Measurements from ENCODE around the gene GDF3.
A peak's percentile ranks its signal among the peaks of the same experiment; 100 is the strongest.
"Not testable (repeated sequence)": the region's sequence is repeated elsewhere in the genome, so short reads cannot be mapped to it uniquely, and the experiment has no call there.

GDF3 gene

DNA sequence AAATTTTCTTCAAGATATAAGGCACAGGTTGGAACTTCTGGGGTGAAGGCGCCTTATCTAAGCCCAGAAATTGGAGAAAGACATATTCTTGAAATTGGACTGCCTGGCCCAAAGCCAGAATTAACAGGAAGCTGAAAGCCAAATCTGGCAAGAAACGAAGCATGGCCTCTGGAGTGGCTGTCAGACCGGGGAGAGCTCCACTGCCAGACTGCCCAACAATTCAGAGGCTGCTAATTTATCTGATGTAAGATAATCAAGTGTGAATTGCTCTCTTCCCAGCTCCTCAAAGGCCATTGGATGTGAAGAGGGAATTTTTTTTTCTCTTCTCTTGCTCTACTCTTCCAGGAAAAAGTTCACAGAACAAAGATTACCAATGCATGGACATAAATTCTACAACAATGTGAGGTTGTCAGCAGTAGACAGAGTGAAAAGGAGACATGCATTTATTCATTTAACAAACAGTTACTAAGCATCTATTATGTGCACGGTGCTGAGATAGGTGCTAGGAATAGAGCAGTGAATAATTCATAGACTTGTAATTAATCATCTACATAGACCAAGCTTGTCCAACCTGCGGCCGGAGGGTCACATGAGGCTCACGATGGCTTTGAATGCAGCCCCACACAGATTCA is at the start of gene GDF3:
GDF3 (minus strand) TSS at position 210 of the 632 bp plus-strand sequence; CDS start at position 163, 47 bp downstream.
- DNase-seq (ENCODE audit: low spot score) = peak; percentile 31

DNA sequence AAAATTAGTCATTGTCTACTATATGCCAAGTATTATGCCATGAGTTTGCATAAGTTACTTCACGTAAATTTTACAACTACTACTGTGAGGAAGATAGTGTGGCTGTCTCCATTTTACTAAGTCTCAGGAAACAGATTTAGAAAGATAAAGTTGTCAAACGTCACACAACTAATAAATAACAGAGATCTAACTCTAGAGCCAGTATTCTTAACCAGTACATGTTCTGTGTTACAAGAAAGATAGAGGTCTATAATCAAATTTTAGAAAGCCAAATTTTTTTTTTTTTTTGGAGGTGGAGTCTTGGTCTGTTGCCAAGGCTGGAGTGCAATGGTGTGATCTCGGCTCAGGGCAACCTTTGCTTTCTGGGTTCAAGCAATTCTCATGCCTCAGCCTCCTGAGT is 37.4 kb upstream of the GDF3 start:
- DNase-seq (ENCODE audit: low spot score) = no peak

DNA sequence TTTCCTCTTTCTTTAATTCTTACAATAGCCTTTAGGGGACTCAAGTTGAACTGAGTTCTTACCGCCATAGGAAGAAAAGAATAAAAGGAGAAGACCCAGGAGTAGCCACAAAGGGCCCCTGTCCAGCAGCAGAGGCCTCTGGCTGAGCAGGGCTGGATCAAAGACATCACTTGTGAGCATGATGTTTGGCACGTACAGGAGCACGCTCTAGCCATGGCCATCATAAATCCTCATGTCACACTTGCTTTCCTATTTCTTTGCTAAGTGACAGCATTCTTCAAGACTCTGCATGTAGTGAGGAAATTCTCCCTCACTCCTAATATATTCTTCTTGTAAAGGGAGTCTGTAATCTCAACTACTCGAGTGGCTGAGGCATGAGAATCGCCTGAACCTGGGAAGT is 35.9 kb upstream of the GDF3 start:
- DNase-seq (ENCODE audit: low spot score) = no peak

DNA sequence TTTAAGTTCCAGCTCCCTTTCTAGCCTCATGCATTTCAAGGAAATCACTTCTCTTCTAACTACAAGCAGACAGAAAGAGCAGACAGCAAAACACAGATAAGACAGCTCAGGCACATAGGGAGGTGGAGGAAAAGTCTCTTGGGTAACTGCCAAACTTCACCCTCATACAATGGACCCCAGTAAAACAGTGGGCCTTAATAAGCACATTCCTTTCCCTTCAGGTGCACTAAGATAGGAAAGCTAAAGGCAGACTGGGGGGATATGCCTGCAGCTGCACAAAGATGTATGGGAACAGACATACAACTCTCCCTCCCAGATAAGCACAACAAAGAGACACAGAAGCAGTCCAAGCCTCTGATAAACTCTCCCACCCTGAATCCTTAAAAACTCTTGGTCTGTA is 35.4 kb upstream of the GDF3 start:
- not testable (repeated sequence) for DNase-seq (ENCODE audit: low spot score)

DNA sequence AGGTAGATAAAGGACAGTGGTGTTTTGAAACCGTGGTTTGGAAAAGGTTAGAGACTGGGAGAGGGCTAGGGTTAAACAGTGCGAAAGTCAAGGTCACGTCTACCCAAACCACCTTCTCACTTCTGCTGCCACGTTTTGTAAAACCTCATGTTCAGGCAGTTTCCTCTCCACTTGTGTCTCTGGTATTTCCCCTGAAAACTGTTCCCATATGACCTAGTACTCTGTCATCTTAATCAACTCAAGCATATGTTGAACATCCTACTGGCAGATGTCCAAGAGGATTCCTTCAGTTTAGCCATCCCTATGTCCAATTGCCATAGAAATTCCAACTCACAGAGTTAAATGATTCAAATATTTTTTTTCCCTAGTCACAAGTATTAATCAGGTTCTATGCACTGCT is 34.2 kb upstream of the GDF3 start:
- no peak for DNase-seq (ENCODE audit: low spot score)

DNA sequence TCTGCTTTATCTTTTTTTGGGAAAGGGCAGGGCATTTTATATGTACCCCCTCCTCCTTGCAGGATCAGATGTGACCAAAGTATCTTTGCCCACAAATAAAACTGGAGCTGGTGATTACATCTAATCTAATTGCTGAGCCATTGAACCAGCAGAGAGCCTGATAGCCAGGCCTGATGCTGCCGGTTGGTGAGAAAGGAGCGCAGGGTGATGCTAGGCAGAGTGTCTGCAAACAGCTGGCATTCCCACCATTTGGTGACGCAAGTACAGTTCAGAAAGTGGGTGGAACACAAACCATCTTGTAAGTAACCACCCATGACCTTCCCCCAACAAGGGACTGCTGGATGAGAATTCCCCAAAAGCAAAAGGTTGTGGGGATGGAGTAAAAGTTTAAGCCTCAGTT is 28.4 kb upstream of the GDF3 start:
- no peak for DNase-seq (ENCODE audit: low spot score)

DNA sequence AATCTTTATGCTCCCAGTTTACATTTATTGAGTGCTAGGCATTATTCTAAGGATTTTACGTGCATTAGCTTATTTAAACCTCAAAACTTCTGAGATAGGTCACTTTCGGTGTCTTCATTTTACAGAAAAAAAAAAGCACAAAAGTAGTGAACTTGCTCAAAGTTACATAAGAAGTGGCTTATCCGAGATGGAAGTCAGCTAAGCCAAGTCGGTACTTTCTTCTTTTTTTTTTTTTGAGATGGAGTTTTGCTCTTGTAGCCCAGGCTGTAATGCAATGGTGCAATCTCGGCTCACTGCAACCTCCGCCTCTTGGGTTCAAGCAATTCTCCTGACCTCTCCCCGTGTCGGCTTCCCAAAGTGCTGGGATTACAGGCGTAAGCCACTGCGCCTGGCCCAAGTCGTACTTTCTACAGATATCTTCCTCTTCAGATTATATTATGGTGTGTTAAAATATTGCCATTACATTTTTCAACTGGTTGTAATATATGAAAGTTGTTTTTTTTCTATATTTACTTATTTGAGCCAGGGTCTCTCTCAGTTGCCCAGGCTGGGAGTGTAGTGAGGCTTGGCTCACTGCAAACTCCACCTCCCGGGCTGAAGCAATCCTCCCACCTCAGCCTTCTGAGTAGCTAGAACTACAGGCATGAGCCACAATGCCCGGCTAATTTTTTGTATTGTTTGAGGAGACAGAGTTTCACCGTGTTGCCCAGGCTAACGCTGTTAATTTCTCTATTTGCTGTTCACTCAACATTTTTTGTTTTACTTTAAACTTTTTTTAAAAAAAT is 24.6 kb upstream of the GDF3 start:
- no peak for DNase-seq (ENCODE audit: low spot score)

DNA sequence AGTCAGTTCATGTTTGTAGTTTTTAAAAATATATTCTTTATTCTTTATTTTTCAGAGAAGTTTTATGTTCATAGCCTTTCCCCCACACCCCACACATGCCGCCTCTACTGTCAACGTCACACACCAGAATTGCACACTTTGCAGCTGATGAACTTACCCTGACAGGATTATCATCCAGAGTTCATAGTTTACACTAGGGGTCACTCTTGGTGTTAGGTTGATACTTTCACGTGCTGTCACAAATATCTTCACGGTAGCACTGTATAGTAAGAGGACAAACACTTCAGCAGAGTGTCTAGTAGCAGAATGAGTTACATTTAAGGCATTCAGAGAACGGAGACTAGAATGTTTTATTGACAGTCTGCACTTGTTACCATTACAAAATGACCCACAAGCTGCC is 20.8 kb upstream of the GDF3 start:
- DNase-seq (ENCODE audit: low spot score) = peak; percentile 25

DNA sequence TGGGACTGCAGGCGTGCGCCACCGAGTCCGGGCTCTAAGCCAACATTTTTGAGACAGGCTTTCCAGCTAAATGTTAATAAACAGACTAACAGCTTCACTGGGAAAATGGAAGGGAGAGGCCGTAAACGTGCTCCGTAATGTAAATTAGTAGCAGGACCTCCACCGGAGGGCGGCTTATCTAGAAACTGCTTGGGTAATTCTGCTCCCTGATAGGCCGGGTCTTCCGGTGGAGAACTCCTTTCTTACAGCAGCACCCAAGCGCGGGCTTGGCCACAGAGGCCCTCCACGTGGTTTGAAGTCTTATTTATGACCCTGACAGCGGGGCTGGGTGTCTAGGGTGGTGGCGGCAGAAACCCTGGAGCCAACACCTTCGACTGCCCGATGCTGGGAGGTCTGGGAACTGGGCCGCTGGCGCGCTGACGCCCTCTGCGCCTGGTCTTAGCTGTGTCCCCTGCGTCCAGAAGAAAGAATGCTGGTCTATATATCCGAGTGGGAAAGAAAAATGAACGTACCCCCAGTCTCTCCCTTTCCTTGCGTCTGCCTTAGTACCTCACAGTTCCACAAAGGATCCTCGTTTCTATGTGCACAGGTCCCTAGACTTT is 17.4 kb upstream of the GDF3 start:
- no peak for DNase-seq (ENCODE audit: low spot score)

DNA sequence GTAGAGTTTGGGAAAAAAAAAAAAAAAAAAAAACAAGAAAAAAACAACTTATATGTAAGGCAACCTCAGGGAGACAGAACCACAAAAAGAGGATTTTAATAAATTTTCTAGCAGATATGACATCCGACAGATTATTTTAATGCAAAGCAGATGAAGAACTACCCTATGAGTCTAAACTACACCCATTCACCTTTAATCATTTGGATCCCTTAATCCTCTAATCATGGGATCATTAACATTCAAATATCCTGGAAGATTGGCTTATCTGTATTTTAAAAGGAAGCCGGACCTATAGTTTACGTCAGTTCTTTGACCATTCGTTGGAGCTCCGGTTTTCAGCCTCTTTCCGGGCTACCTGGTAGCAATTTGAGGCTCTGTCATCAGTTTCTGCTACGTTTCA is 15.6 kb upstream of the GDF3 start, which contains the start of gene DPPA3:
DPPA3 (plus strand) TSS at position 301 of the 400 bp plus-strand sequence. CDS start 138 bp downstream, outside the sequence.
- DNase-seq (ENCODE audit: low spot score) = no peak

DNA sequence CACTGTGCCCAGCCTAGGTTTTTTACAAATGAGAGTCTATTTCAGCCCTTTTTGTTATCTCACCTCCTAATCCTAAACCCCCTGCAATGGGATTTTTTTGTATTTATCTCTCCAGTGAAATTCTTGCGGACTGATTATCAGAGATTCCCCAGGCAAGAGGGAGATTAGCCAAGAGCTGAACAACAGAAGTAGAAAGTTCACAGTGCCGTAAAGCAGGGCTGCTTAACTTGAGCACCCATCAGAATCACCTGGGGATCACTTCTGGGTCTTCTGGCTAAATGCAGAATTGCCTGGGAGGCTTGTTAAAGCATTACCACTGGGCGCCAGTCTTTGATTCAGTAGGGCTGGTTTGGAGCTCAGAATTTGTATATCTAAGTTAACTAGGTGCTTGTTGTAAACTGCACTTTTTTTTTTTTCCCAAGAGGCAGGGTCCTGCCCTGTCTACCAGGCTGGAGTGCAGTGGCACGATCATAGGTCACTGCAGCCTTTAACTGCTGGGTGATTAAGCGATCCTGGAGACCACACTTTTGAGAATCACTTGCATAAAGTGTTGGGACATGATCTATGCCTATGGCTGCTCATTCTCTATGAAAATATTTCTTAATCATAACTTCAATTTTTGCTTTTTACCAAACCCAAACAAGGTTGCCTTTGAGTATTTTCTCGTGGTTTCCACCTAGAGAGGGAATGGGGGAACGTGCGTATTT is 14.5 kb upstream of the GDF3 start:
- DNase-seq (ENCODE audit: low spot score) = no peak

DNA sequence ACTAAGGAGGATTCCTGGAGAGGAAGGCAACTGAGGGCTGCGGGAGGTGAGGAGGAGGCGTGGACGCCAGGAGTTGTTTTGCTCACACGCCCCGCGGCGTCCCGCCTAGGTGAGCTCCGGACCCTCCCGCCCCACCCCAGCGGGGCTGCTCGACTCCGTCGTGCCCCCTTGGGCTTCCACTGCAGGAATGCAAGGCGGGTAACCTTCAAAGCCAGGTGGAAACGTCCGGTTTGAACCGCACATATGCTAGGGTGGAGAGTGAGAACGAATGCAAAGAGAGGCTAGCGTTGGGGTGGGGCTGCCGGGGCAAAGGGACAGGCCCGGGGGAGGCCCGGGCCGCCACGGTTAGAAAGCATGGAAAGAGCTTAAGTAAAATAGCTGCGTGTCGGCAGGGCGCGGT is 10.3 kb upstream of the GDF3 start:
- DNase-seq (ENCODE audit: low spot score) = no peak

DNA sequence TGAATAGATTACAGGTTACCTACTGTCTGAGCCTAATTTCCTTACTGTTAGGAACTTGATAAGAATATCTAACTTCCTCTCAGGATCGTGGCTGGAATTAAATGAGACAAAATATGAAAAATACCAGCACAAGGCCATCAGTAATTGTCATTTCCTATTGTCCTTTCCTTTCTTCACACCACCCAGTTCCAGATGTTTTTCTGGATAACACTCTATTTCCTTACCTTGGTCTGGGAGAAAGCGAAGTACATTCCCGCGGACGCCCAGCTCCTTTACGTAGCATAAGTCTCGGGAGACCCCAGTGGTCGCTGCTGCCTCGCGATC is 376 bp downstream of the GDF3 start:
- no peak for DNase-seq (ENCODE audit: low spot score)

DNA sequence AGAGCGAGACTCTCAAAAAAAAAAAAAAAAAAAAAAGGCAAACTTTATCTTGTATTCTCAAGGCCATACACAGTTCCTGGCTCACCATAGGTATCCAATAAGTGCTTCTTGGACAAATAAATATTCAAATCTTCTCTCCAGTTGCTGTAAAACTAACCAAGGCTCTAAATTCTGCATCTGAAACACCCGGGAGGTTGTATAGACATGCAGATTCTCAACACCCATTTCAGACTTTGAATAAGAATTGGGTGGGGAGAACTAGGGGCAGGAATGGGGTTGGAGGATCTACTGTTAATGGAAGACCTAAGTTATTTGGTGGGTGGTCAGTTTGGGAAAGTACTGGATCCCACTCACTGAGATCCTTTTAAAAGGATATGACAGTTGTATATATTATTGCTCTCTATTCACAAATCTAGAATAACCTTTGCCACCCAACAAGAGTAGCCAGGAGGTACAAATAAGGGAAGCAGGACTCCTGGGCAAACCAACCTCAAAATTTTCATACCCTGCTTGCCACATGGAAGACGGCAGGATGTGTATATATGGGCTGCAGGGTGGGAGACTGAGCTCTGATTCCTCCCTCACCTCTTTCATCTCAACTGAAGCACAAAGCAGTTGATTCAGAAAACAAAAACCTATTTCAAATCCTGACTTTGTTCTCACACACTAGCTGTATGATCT is 879 bp downstream of the GDF3 start:
- DNase-seq (ENCODE audit: low spot score) = no peak

DNA sequence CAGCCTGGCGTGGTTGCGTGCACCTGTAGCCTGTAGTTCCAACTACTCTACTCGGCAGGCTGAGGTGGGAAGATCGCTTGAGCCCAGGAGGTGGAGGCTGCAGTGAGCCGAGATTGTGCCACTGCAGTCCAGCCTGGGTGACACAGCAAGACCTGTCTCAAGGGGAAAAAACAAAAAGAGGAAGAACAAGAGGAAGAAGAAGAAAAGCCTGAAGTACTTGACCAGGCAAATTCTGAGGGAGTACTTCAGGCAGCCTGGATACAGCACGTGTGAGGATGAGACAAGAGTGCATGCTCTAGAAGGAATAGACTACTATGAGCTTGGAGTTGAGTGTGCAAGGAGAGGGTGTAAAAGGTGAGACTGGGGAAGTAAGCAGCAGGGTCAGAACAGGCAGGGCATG is 1.8 kb downstream of the GDF3 start:
- no peak for DNase-seq (ENCODE audit: low spot score)

DNA sequence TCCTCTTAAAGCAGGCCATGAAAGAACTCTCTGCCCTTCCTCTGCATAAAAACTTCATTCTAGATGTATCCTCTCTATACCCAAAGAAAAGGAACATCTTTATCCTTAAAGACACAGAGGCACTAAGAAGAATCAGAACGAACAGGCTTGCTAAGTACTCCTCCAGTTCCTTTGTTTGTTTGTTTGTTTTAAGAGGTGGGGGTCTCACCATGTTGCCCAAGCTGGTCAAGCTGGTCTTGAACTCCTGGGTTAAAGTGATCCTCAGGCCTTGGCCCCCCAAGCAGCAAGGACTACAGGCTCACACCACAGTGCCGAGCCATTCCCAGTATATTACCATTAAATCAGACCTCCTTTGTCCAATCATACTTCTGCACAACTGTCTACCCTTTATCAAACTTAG is 14.0 kb downstream of the GDF3 start:
- DNase-seq (ENCODE audit: low spot score) = no peak

DNA sequence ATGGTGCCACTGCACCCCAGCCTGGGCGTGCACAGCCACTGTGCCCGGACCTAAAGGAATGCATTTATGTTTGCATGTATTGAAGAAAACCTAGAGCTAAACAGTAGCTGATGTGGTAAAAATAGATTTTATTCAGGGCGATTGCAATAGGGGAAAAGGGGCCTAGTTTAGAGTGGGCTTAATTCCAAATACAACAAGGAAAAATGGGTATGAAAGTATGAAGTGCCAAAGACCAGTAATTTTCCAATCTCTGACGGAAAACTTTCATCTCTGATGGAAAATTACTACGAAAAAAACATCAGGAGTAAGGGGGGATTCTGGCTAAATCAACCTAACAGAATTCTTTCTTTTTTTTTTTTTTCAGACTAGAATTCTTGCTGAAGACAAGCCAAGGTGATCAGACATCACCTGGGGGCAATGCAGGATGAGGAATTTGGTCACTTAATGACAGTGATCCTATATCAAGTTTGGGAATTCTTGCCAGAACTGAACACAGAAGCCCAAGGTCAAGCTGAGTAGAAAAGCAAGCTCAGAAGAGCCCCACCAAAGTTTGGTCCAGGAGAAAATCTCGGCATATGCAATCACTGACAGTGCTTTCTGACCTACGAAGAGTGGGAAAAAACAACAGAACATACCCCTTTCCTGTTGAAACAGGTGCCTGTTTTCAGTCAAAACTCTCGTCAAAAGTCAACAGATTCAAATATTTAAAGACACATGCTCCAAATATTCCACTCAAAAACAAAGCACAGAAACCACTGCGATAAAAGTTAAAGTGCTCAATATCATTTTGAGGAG is 16.1 kb downstream of the GDF3 start:
- DNase-seq (ENCODE audit: low spot score) = no peak

DNA sequence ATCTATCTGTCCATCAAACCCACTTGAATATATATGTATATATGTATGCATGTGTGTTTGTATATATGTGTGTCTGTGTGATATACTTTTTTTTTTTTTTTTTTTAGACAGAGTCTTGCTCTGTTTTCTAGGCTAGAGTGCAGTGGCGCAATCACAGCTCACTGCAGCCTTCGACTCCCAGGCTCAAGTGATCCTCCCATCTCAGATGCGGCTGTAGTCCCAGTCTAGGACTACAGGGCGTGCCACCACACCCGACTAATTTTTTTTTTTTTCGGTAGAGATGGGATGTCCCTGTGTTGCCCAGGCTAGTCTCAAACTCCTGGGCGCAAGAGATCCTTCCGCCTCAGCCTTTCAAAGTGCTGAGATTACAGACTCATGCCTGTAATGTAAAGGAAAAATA is 16.8 kb downstream of the GDF3 start:
- DNase-seq (ENCODE audit: low spot score) = no peak

DNA sequence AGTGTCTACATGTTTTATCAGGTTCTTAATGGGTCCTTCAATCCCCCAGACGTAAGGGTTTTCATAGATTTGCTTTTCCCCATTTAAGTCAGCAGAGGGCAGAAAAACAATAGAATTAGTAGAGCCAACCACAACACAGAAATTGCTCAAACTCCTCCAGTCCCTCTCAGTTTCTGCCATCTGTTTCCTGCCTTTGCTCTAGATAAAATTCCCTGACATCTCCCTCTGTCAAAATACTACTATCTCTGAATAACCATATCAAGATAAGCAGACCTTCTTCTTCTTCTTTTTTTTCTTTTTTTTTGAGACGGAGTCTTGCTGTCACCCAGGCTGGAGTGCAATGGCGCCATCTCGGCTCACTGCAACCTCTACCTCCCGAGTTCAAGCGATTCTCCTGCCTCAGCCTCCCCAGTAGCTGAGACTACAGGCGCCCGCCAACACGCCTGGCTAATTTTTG is 18.1 kb downstream of the GDF3 start:
- peak; percentile 71 for DNase-seq (ENCODE audit: low spot score)

DNA sequence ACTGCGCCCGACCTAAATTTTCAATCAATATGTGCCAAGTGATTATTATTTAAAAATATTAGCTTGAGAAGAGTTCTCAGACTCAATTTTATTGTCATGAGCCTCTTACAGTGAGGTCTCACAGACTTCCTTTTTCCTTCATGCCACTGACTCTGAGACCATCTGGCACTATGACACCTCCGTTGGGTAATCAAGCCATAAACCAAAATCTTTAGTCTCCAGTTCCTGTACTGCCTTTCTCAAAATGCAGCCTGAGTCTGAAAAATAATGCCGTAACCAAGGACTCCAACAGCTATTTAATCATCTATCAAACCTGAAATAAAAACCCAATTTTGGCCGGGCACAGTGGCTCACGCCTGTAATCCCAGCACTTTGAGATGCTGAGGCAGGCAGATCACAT is 20.1 kb downstream of the GDF3 start:
- not testable (repeated sequence) for DNase-seq (ENCODE audit: low spot score)

DNA sequence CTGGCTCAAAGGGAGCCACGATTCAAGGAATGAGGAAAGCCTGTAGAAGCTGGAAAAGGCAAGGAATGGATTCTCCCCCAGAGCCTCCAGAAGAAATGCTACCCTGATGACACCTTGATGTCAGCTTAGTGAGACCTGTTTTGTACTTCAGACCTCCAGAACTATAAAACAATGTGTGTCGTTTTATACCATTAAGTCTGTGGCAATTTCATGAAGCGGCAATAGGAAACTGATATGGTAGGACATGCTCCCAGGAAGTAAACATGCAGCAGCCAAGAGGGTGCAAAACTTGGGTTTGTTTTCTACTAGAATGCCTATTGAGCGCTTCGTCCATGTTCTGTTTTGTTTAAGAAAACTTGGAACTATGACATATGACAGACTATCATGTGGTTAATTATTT is 27.4 kb downstream of the GDF3 start:
- DNase-seq (ENCODE audit: low spot score) = no peak

Measured in AG08395 (cell line).